Measurements from ENCODE around the gene UAP1. TPM values are rescaled to one million over a fixed set of nuclear protein-coding genes. Genes with fewer than 3 reads are reported as not detected.

The UAP1 gene
- total RNA-seq, 1 experiment from 2014 or later: 26.9 TPM

- H3K18ac ChIP-seq (ENCODE audit: insufficient read length, low read depth, low read length): no peak overlapping the region
- no peak overlapping the region for H3K27ac Mint-ChIP-seq
These were observed 9.4 kb upstream of the UAP1 start for GRCh38 chr1:162551969-162552683.

More at GRCh38 chr1:162551969-162552683, 9.4 kb upstream of the UAP1 start:
- Mint-ChIP-seq H3K27me3 (ENCODE audit: low read depth) (no peaks in the 10 kb centered on the region), H3K9me3 (no peaks in the 10 kb centered on the region), H3K4me3 (no peak overlapping the region), H3K36me3 (ENCODE audit: insufficient read depth in 1 of 3, low read depth in 3 of 3) (no peaks in the 10 kb centered on the region), H3K4me1 (peaks cover 4 to 7% of the 10 kb centered on the region in 2 experiments; a peak in 3 of 4 replicates)
- Histone ChIP-seq H3K14ac (ENCODE audit: insufficient read depth, low read length) (no peak overlapping the region), H3K56ac (ENCODE audit: insufficient read length, low read depth, low read length) (no peak overlapping the region), H3K79me1 (ENCODE audit: insufficient read depth, low read depth, low read length, poor library complexity, severe bottlenecking) (no peaks in the 10 kb centered on the region), H2BK20ac (ENCODE audit: low read depth, low read length, poor library complexity, severe bottlenecking) (no peak overlapping the region), H2BK15ac (ENCODE audit: low read depth, low read length) (no peak overlapping the region), H3K4ac (ENCODE audit: low read depth, low read length) (no peak overlapping the region), H4K91ac (ENCODE audit: insufficient read length, low read depth, low read length) (no peak overlapping the region), H3K23ac (ENCODE audit: insufficient read length, low read depth, low read length) (no peak overlapping the region), H2BK120ac (ENCODE audit: low read depth, low read length, poor library complexity, severe bottlenecking) (no peak overlapping the region), H3K9ac (ENCODE audit: extremely low read depth, insufficient read length, low read length) (no peak overlapping the region), H3T11ph (ENCODE audit: low read length) (no peak overlapping the region), H2AK5ac (ENCODE audit: insufficient read length, low read length) (no peak overlapping the region), H4K20me1 (ENCODE audit: control insufficient read depth, insufficient read depth, insufficient read length) (no peaks in the 10 kb centered on the region), H3K4me2 (ENCODE audit: insufficient read depth, insufficient read length, low read length) (no peak overlapping the region), H3K27ac (ENCODE audit: insufficient read length, low read depth, low read length) (no peak overlapping the region), H4K8ac (replicated peaks; ENCODE audit: insufficient read length, low read depth, low read length) (no peak overlapping the region), H3K23me2 (ENCODE audit: insufficient read length, low read depth, low read length, poor library complexity, severe bottlenecking) (no peaks in the 10 kb centered on the region), H2BK12ac (ENCODE audit: insufficient read length, low read depth, low read length) (no peak overlapping the region), H4K5ac (ENCODE audit: insufficient read length, low read depth, low read length) (no peak overlapping the region), H2AFZ (ENCODE audit: low read length) (no peak overlapping the region), H3K27me3 (ENCODE audit: insufficient read depth, low read length) (no peaks in the 10 kb centered on the region), H3K79me2 (ENCODE audit: insufficient read depth, low read length) (no peaks in the 10 kb centered on the region), H3K4me1 (ENCODE audit: insufficient read depth, low read length) (no peaks in the 10 kb centered on the region), H3K9me3 (ENCODE audit: control insufficient read depth, low read depth, low read length) (no peaks in the 10 kb centered on the region), H2BK5ac (ENCODE audit: insufficient read length, low read length) (no peak overlapping the region)
- DNase-seq: no peak
- no CpG with 5 or more reads among the region's 7 CpGs for WGBS (ENCODE audit: extremely low coverage, insufficient read length, low lambda C conversion rate)
- TF ChIP-seq CTCF (conservative IDR thresholded peaks at IDR 0.05): no peak

Measured in H9 (cell line).